Panc1 (cell line): Measurements from ENCODE around the gene ITGB8. TPM values are rescaled to one million over a fixed set of nuclear protein-coding genes. Genes with fewer than 3 reads are reported as not detected.

Experiments
- ATAC-seq: fragments of 200-7000 bp; cut with Tn5 transposase; 2 replicates; pipeline ENCODE4 v1.9.1; 2020; ENCODE audit warnings: mild to moderate bottlenecking, moderate library complexity
- BruUV-seq: library from RNA; stranded (reverse); fragments of 400-500 nt; replicated peaks from 2 replicates; lab custom pipeline; 2021; lab: Mats Ljungman, UMichigan
- CTCF ChIA-PET: fragments of 300-600 bp; sonication (Branson Sonifier 250); formaldehyde crosslinking; loops from one replicate; lab custom pipeline; 2022; ENCODE audit warnings: antibody characterized with exemption; lab: Charles Lee
- POLR2A ChIA-PET: fragments of 300-600 bp; sonication (Branson Sonifier 250); formaldehyde crosslinking; loops from one replicate; lab custom pipeline; 2022; ENCODE audit warnings: antibody characterized with exemption; lab: Charles Lee
- DNase-seq: peaks from one replicate; pipeline ENCODE4 v3.0.0-alpha.2; 2010; ENCODE audit warnings: low read depth, low spot score
- H3K27ac ChIP-seq: 2 replicates; pipeline ENCODE4 v1.5.1; 2011; ENCODE audit warnings: mild to moderate bottlenecking, low read length, inconsistent platforms
- H3K27me3 ChIP-seq: fragments of 200-500 bp; sonication (Bioruptor generic); 2 replicates; pipeline ENCODE4 v1.6.0; 2014; ENCODE audit warnings: low read length, inconsistent platforms; ENCODE audit not compliant: control insufficient read depth, insufficient read depth
- H3K36me3 ChIP-seq: fragments of 200-500 bp; sonication (Bioruptor generic); 2 replicates; pipeline ENCODE4 v1.5.1; 2014; ENCODE audit warnings: inconsistent platforms, mild to moderate bottlenecking, low read length, moderate library complexity; ENCODE audit not compliant: control insufficient read depth, insufficient read depth
- H3K4me1 ChIP-seq: 2 replicates; pipeline ENCODE4 v1.5.1; 2011; ENCODE audit warnings: inconsistent platforms, mild to moderate bottlenecking, low read length, moderate library complexity; ENCODE audit not compliant: control insufficient read depth, insufficient read depth
- H3K4me3 ChIP-seq, 2 experiments: 2 replicates each; pipeline ENCODE4 v1.5.1; 2011 to 2012; ENCODE audit warnings: low read depth in 2 of 2, low read length in 2 of 2, mild to moderate bottlenecking in 2 of 2, inconsistent platforms in 1 of 2, moderate library complexity in 1 of 2
- H3K9me3 ChIP-seq: fragments of 200-500 bp; sonication (Bioruptor generic); 2 replicates; pipeline ENCODE4 v1.5.1; 2014; ENCODE audit warnings: low read depth, mild to moderate bottlenecking, inconsistent platforms, low read length, moderate library complexity; ENCODE audit not compliant: control insufficient read depth, insufficient read depth
- CTCF ChIP-seq: fragments of 450-650 bp; IDR thresholded peaks from 2 replicates; pipeline ENCODE4 v1.5.1; 2017; ENCODE audit warnings: mild to moderate bottlenecking
- POLR2AphosphoS5 ChIP-seq: IDR thresholded peaks from 2 replicates; pipeline ENCODE4 v1.6.1; 2012; ENCODE audit warnings: mild to moderate bottlenecking, low read depth, low read length, moderate library complexity
- REST ChIP-seq, 2 experiments: IDR thresholded peaks; 2 replicates each; pipeline ENCODE4 v1.6.1; 2011 to 2012; ENCODE audit warnings: low read depth in 2 of 2, control low read depth in 1 of 2, low read length in 1 of 2, mild to moderate bottlenecking in 1 of 2, moderate library complexity in 1 of 2; ENCODE audit not compliant: insufficient read depth in 1 of 2
- SIN3A ChIP-seq: IDR thresholded peaks from 2 replicates; pipeline ENCODE4 v1.6.1; 2012; ENCODE audit warnings: low read depth, mild to moderate bottlenecking, low read length, moderate library complexity, borderline replicate concordance; ENCODE audit not compliant: insufficient read depth
- TCF7L2 ChIP-seq: IDR thresholded peaks from 2 replicates; pipeline ENCODE4 v1.6.1; 2011; ENCODE audit warnings: mild to moderate bottlenecking, low read depth, low read length, inconsistent platforms
- in situ Hi-C: cut with HindIII; loops from 2 replicates; pipeline ENCODE4 v1.10.0; 2016; ENCODE audit warnings: low sequenced_read_pairs, low pct_unique_long_range_greater_than_20kb
- intact Hi-C: fragments of 100-400 bp; cut with micrococcal nuclease; formaldehyde crosslinking; loops from one replicate; pipeline ENCODE4 v1.10.0; 2022; ENCODE audit not compliant: unreplicated experiment
- total RNA-seq: library from RNA; stranded (reverse); gene quantifications from one replicate; pipeline ENCODE4 v1.2.1, GENCODE V29; 2021; ENCODE audit not compliant: unreplicated experiment

The ITGB8 gene
- total RNA-seq, 1 experiment from 2014 or later, result 4.9 TPM

GRCh38 chr7:20290505-20291111 is 40.1 kb upstream of the ITGB8 start:
- no peaks in the 10 kb centered on the region for H3K27me3 ChIP-seq
- no peaks in the 10 kb centered on the region for H3K4me1 ChIP-seq
- no TSS peak for BruUV-seq
- no peaks in the 10 kb centered on the region for H3K9me3 ChIP-seq
- ATAC-seq (no peak), DNase-seq (no peak)
- CTCF ChIA-PET, result interaction anchor here (0.6 kb wide), 1 partner anchor 1719 kb away, joined by 5 read pairs; no protein-coding TSS in a partner anchor
- in situ Hi-C loops, result no loop called here
- H3K27ac ChIP-seq, result no peak overlapping the region
- no peak overlapping the region for H3K4me3 ChIP-seq
- TF ChIP-seq POLR2AphosphoS5 (no peak), REST (IDR thresholded peaks at IDR 0.05; ENCODE audit: insufficient read depth in 1 of 2, low read depth in 2 of 2, low read length in 1 of 2) (no peak), SIN3A (no peak)
- POLR2A ChIA-PET, result no interaction called here
- intact Hi-C loops, result no loop called here
- no peaks in the 10 kb centered on the region for H3K36me3 ChIP-seq

- Histone ChIP-seq H3K36me3 (no peaks in the 10 kb centered on the region), H3K4me1 (no peaks in the 10 kb centered on the region), H3K27ac (no peak overlapping the region), H3K4me3 (no peak overlapping the region), H3K9me3 (no peaks in the 10 kb centered on the region), H3K27me3 (no peaks in the 10 kb centered on the region)
- CTCF ChIA-PET, result no interaction called here
- no TSS peak for BruUV-seq
- in situ Hi-C loops, result no loop called here
- POLR2A ChIA-PET, result no interaction called here
- TF ChIP-seq TCF7L2, result no peak
- TF ChIP-seq CTCF, result no peak
- no peak for TF ChIP-seq REST (IDR thresholded peaks at IDR 0.05; ENCODE audit: insufficient read depth in 1 of 2, low read depth in 2 of 2, low read length in 1 of 2)
- no peak for TF ChIP-seq SIN3A
- TF ChIP-seq POLR2AphosphoS5, result no peak
- intact Hi-C loops, result no loop called here
- DNase-seq, result no peak
- ATAC-seq, result no peak
These were observed 37.4 kb upstream of the ITGB8 start for GRCh38 chr7:20293336-20293735.
